Peyer's patch (tissue), 4 donors: ENCODE measurements around the gene DPM1. TPM values are rescaled to one million over a fixed set of nuclear protein-coding genes. Genes with fewer than 3 reads are reported as not detected.

Experiments used
- DNase-seq, 3 donors: peaks; one replicate each; pipeline ENCODE4 v3.0.0-alpha.2; 2017 to 2019
- H3K27ac ChIP-seq, 4 donors: fragments of 200-600 bp; sonication (generic); one replicate each; pipeline ENCODE4 v1.5.1; 2016 to 2019
- H3K27me3 ChIP-seq, 2 donors: fragments of 200-600 bp; sonication (generic); one replicate each; pipeline ENCODE4 v1.5.1; 2019
- H3K36me3 ChIP-seq, 3 donors: fragments of 200-600 bp; sonication (generic); one replicate each; pipeline ENCODE4 v1.5.1; 2016 to 2019
- H3K4me1 ChIP-seq, 4 donors: fragments of 200-600 bp; sonication (generic); one replicate each; pipeline ENCODE4 v1.5.1; 2016 to 2019
- H3K4me3 ChIP-seq, 4 donors: fragments of 200-600 bp; sonication (generic); 1 replicate in 3 of 4; 2 replicates in 1 of 4; pipeline ENCODE4 v1.5.1; 2016 to 2019; ENCODE audit warnings: mild to moderate bottlenecking in 1 of 4
- H3K9me3 ChIP-seq, 4 donors: fragments of 200-600 bp; sonication (generic); one replicate each; pipeline ENCODE4 v1.5.1; 2016 to 2019; ENCODE audit warnings: mild to moderate bottlenecking in 1 of 4
- POLR2A ChIP-seq, 2 donors: fragments of 450-650 bp; IDR thresholded peaks; one replicate each; pipeline ENCODE4 v1.5.1; 2017; ENCODE audit warnings: antibody characterized with exemption in 2 of 2, mild to moderate bottlenecking in 2 of 2, moderate library complexity in 2 of 2
- total RNA-seq, 4 donors: library from RNA; depleted of rRNA; stranded (reverse); fragments of >200 nt; gene quantifications; one replicate each; pipeline ENCODE4 v1.1.0, GENCODE V29; 2016
- TF ChIP-seq, protein P1 (sequence below), 6 experiments: fragments of 450-650 bp in 4 of 6; fragments of 200-600 bp in 2 of 6; sonication (generic) in 1 of 6; IDR thresholded peaks; one replicate each; pipeline ENCODE4 v1.5.1; 2017 to 2019; ENCODE audit warnings: antibody characterized with exemption in 6 of 6, mild to moderate bottlenecking in 3 of 6, moderate library complexity in 1 of 6

Gene DPM1
- total RNA-seq, 4 donors from 2014 or later = 19.5 to 82.5 (median 24.8) TPM

DNA sequence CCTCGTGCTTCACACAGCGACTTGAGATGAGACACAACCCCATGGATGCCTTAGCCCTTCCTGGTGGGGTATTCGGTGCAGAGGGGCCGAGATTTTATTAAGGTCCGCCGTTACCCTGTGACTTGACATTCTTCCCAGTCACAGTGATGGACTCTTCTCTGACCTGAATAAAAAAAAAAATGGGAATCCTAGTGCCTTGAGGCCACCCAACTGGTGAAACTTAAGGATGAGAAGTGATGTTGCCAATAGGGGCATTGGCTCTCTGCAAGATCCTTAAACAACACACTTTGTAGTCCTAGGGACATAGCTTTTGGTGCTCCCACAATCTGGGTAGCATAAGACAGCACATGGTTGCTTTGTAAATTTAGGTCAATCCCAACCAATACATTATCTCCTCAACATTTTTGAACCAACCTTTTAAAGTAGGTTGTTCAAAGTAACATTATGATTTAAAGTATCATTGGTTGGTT, 26.3 kb downstream of the DPM1 start:
- Histone ChIP-seq H3K36me3 (peaks cover 0 to 36% (median 0%) of the 10 kb centered on the region in 3 donors), H3K27me3 (no peaks in the 10 kb centered on the region), H3K9me3 (no peaks in the 10 kb centered on the region), H3K4me1 (peaks cover 0 to 35% (median 0%) of the 10 kb centered on the region in 4 donors), H3K27ac (peak overlapping the region; percentile 95 to 100 (median 98)), H3K4me3 (peak overlapping the region; percentile 71 to 94 (median 75))
- no peak for TF ChIP-seq POLR2A (IDR thresholded peaks at IDR 0.05)
- TF ChIP-seq, protein P1, sequence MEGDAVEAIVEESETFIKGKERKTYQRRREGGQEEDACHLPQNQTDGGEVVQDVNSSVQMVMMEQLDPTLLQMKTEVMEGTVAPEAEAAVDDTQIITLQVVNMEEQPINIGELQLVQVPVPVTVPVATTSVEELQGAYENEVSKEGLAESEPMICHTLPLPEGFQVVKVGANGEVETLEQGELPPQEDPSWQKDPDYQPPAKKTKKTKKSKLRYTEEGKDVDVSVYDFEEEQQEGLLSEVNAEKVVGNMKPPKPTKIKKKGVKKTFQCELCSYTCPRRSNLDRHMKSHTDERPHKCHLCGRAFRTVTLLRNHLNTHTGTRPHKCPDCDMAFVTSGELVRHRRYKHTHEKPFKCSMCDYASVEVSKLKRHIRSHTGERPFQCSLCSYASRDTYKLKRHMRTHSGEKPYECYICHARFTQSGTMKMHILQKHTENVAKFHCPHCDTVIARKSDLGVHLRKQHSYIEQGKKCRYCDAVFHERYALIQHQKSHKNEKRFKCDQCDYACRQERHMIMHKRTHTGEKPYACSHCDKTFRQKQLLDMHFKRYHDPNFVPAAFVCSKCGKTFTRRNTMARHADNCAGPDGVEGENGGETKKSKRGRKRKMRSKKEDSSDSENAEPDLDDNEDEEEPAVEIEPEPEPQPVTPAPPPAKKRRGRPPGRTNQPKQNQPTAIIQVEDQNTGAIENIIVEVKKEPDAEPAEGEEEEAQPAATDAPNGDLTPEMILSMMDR (IDR thresholded peaks at IDR 0.05) = no peak
- DNase-seq = no peak

DNA sequence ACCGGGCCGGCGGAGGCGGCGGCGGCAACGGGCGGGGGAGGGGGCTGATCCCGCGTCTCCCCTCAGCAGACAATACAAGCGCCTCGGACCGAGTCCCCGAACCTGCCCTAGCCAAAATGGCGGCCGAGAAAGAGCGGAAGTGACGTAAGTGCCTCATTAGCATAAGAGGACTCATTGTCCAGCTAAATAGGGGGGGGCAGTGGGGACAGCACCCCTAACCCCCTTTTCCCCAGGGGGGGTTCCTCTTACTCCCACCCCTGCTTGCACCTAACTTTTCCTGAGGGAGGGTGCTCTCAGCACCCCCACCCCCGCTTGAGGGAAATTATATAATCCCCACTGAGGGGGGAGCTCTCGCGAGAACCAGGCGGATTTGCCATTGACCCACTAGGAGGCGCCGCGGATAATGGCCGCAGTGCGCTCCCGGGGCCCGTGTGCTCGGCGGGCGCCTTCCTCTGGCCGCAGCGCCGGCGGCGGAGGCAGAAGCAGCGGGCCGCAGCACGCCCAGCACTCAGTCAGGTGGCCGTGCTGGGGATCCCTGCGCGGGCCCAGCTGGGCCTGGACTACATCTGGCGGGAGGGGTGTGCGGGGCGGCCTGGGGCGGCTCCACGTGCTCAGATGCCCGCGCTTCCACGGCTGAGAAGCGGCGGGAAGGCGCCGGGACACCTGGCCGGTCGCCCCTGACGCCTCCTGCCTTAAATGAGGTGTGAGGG, 26.9 kb downstream of the DPM1 start, which contains the start of gene ADNP:
ADNP (minus strand) TSS at position 132 of the 710 bp plus-strand sequence. CDS start 27,441 bp downstream, outside the sequence.
- peaks cover 0 to 38% (median 0%) of the 10 kb centered on the region in 4 donors for H3K4me1 ChIP-seq
- H3K9me3 ChIP-seq = no peaks in the 10 kb centered on the region
- no peaks in the 10 kb centered on the region for H3K27me3 ChIP-seq
- peak within 1 kb of the TSS; percentile 71 to 94 (median 75) for H3K4me3 ChIP-seq
- H3K36me3 ChIP-seq = peaks cover 0 to 32% (median 0%) of the 10 kb centered on the region in 3 donors
- H3K27ac ChIP-seq = peak within 1 kb of the TSS; percentile 95 to 100 (median 98)
- peak; percentile 90 to 96 (median 93) for DNase-seq
- TF ChIP-seq POLR2A (IDR thresholded peaks at IDR 0.05) = peak; percentile 75 to 80
- TF ChIP-seq, protein P1 (IDR thresholded peaks at IDR 0.05) = peak; percentile 64 to 88 (median 80)

DNA sequence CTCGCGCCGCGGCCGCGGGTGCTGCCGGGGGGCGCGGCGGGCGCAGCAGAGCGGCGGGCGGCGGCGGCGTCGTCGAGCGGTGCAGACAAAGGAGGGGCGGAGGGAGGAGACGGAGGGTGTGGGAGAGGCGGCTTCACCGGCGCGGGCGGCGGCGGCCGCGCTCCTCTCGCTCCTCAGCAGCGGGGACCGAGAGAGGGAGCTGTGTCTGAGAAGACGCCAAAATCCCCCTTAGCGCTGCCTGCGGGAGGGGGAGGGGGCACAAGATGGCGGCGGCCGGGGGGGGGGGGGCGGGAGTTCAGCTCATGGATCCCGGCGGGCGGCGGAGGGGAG, 27.4 kb downstream of the DPM1 start:
- H3K27ac ChIP-seq = peak overlapping the region; percentile 95 to 100 (median 98)
- peaks cover 0 to 38% (median 0%) of the 10 kb centered on the region in 4 donors for H3K4me1 ChIP-seq
- no peak for TF ChIP-seq POLR2A (IDR thresholded peaks at IDR 0.05)
- no peaks in the 10 kb centered on the region for H3K9me3 ChIP-seq
- peaks cover 0 to 27% (median 0%) of the 10 kb centered on the region in 3 donors for H3K36me3 ChIP-seq
- H3K27me3 ChIP-seq = no peaks in the 10 kb centered on the region
- peak overlapping the region; percentile 71 to 94 (median 75) for H3K4me3 ChIP-seq
- no peak for DNase-seq

DNA sequence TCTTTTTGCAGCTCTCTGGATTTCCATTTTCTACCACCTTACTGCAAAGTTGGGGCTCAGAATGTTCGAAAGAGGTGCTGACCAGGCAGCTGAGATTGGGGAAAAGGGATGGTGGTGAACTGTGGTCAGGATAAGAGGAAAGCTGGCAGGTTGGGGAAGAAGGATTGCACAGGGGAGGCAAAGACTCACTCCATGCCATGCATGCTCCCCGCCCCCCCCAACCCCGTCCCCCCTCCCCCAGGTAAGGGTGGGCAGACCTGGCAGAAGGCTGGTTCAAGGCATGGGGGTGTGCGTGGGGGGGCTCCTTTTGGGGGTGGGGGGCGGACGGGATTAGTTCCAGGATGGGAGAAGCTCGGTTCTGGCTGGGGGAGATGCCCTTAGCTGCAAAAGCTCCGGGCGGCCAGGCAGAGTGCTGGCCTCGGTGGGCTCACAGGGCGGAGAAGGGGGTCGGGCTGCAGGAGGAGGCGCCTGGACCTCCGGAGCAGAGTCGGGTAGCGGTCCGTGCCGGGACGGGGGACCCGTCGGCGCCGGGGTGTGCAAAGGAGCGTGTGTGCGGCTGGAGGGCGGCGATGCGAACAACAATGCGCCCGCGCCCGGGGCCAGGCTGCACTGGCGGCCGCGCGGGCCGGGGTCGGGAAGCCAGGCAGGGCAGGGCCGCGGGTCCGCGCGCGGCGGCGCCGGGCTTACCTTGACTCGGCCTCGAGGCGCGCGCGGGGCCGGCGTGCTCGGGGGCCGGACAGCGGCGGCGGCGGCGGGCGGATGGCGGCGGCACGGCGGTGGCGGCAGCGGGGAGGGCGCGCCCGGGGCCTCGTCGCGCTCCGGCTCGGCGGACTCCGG, 28.0 kb downstream of the DPM1 start:
- Histone ChIP-seq H3K27ac (peak overlapping the region; percentile 95 to 100 (median 98)), H3K27me3 (no peaks in the 10 kb centered on the region), H3K36me3 (peaks cover 0 to 25% (median 0%) of the 10 kb centered on the region in 3 donors), H3K4me3 (peak overlapping the region; percentile 67 to 94 (median 73)), H3K4me1 (peaks cover 0 to 43% (median 0%) of the 10 kb centered on the region in 4 donors), H3K9me3 (no peaks in the 10 kb centered on the region)
- TF ChIP-seq, protein P1 (IDR thresholded peaks at IDR 0.05) = no peak
- no peak for TF ChIP-seq POLR2A (IDR thresholded peaks at IDR 0.05)
- peak in 2 of 3 donors; percentile 51 to 63 for DNase-seq

DNA sequence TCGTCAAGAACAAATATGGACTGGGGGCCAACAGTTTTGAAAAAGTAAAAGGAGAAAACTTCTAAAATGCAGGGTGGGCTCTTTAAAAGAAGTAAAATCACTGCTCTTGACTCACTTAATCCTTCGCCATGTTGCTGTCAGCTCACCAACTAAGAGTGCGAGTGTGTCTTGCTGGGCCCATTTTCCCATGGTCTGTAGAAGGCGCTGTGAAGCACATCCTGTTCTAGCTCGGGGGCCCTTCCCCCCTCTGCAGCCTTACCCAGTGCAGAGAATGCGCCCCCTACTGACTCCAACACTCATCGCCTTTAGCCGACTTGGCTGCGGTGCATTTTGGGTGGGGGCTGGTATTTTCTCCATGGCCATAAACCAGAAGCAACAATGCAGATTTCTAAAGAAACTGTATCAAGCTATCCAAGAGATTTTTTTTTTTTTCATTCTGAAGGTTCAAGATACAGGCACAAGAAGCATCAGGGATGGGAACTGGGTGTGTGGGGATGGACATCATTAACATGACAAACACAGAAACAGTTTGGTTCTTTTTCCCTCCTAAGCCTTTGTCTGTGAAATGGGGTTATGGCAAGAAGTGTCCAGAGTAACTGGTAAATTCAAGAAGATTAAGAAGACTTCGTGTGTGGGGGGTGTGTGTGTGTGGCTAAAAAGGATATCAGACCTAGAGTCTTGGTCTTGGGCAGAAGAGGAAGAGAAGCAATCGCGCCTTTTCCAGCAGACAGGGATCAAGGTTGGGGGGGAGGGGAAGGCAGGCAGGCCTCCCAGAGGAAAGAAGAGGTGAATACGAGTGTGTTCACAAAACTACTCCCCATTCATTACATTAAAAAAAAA, 28.8 kb downstream of the DPM1 start:
- peak; percentile 89 to 97 (median 95) for DNase-seq
- TF ChIP-seq POLR2A (IDR thresholded peaks at IDR 0.05) = no peak
- TF ChIP-seq, protein P1 (IDR thresholded peaks at IDR 0.05) = peak; percentile 87 to 98 (median 94)
- Histone ChIP-seq H3K4me1 (peaks cover 0 to 43% (median 0%) of the 10 kb centered on the region in 4 donors), H3K9me3 (no peaks in the 10 kb centered on the region), H3K27me3 (no peaks in the 10 kb centered on the region), H3K36me3 (peaks cover 0 to 17% (median 0%) of the 10 kb centered on the region in 3 donors), H3K4me3 (peak overlapping the region; percentile 67 to 94 (median 73)), H3K27ac (peak overlapping the region; percentile 72 to 99 (median 84))
